Tibial nerve (tissue), 3 donors: Measurements from ENCODE around the gene ARHGAP15.

ENCODE experiments used
- CTCF ChIP-seq, 5 experiments: fragments of 200-600 bp in 3 of 5; fragments of 450-650 bp in 2 of 5; sonication (generic) in 3 of 5; IDR thresholded peaks; one replicate each; pipeline ENCODE4 v1.5.1; 2016 to 2019; ENCODE audit warnings: antibody characterized with exemption in 5 of 5, mild to moderate bottlenecking in 3 of 5, moderate library complexity in 2 of 5
- POLR2A ChIP-seq, 2 donors: fragments of 450-650 bp; IDR thresholded peaks; one replicate each; pipeline ENCODE4 v1.6.1; 2017; ENCODE audit warnings: antibody characterized with exemption in 2 of 2, mild to moderate bottlenecking in 2 of 2, moderate library complexity in 2 of 2

DNA sequence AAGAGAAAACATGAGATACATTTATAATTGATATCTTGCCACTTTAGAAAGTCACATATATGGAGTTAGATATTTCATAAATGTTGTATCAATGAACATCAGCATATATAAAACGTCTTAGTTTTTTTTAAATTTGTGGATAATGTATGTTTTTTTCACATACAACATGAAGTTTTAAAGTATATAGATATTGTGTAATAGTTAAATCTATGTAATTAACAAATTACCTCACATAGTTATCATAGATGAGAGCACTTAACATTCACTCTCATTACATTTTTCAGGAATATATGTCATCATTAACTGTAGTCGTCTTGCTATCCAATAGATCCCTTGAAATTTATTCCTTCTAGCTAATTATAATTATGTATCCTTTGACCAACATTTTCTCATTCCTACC, 406.6 kb downstream of the ARHGAP15 start:
- no peak for TF ChIP-seq POLR2A (IDR thresholded peaks at IDR 0.05)
- TF ChIP-seq CTCF (IDR thresholded peaks at IDR 0.05), result no peak
